ENCODE results near the gene PSME3IP1.

PSME3IP1 gene

DNA sequence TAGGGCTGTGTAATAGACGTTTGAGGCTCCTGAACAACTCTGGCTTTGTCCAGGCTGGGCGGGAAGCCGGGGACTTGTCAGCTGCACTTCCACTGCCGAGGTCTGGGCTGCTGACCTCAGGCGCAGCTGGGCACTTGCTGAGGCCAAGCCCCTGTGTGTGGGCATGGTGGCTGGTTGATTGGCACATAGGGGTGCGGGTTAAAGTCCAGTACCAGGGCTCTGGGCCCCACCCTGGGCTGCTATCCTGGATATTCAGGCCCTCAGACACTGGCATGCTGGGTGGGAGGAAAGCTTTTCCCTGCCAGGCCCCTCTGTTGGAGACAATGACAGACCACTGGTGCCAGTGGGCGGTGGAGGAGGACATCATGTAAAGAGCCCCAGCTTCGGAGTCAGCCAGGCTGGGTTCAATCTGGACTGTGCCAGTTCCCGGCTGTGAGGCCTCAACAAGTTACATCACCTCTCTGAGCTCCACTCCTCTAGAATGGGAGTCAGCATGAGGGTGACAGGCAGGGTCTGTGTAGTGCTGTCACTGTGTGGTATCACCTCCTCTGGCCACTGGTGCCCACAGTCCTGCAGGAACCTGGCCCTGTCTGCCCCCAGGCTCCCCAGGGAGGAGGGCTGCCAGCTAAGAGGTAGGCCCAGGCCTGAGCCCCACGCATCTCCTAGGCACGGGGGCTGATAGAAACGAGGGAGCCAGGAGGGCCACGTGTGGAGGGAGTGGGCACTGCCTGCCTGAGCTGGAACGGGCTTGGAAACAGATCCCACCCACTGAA is 42.5 kb downstream of the PSME3IP1 start:
- no peak for DNase-seq (ENCODE audit: low read depth)

- no peak for DNase-seq (ENCODE audit: low read depth)
Measured at GRCh38 chr16:57141822-57142631, 43.8 kb downstream of the PSME3IP1 start.

- DNase-seq (ENCODE audit: low read depth): no peak
Measured at GRCh38 chr16:57140931-57141668, 44.7 kb downstream of the PSME3IP1 start.

GRCh38 chr16:57138281-57138935 is 47.4 kb downstream of the PSME3IP1 start:
- no peak for DNase-seq (ENCODE audit: low read depth)

GRCh38 chr16:57137566-57138273 is 48.1 kb downstream of the PSME3IP1 start:
- no peak for DNase-seq (ENCODE audit: low read depth)

DNA sequence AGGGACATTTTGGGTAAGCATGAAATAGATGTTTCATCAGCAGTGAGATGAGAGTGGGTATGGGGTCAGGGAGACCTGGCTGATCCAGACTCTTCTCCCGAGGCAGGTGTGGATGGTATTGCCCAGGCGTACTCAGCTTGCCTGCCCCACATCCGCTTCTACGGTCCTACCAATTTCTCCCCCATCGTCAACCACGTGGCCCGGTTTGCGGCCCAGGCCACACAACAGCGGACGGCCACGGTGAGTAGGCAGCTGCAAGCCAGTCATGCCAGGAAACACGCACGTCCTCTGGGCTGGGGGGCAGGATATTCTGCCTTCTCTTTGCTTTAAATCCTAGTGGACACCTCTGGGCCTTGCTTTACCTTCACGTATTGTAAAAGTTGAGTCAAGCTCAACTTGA is 48.8 kb downstream of the PSME3IP1 start:
- DNase-seq (ENCODE audit: low read depth): no peak

DNA sequence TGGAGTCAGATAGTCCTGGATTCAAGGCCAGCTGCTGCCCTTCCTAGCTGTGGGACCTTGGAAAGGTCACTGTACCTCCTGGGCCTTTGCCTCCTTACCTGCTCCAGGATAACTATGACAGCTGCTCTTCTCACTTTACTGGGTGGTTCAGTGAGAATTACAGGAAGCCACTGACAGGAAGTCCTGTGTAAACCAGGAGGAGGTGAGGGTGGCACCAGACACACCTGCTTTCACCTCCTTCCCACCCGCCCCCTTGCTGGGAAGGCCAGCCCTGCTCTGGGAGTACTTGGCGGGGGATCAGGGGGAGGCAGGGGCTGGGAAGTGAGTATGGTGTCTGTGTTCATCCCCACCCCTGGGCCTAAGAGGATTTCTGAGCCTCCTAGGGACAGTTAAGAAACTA is 50.9 kb downstream of the PSME3IP1 start:
- DNase-seq (ENCODE audit: low read depth): no peak

- DNase-seq (ENCODE audit: low read depth): no peak
Measured at GRCh38 chr16:57133886-57134285, 52.0 kb downstream of the PSME3IP1 start.

GRCh38 chr16:57133031-57133430 is 52.8 kb downstream of the PSME3IP1 start:
- no peak for DNase-seq (ENCODE audit: low read depth)

- DNase-seq (ENCODE audit: low read depth): no peak
Measured at GRCh38 chr16:57132470-57132869, 53.4 kb downstream of the PSME3IP1 start.

- no peak for DNase-seq (ENCODE audit: low read depth)
Measured at GRCh38 chr16:57131351-57131970, 54.4 kb downstream of the PSME3IP1 start.

- DNase-seq (ENCODE audit: low read depth): no peak
Measured at GRCh38 chr16:57130950-57131321, 54.9 kb downstream of the PSME3IP1 start.

- no peak for DNase-seq (ENCODE audit: low read depth)
Measured at GRCh38 chr16:57128771-57129389, 57.0 kb downstream of the PSME3IP1 start.

GRCh38 chr16:57127836-57128235 is 58.0 kb downstream of the PSME3IP1 start:
- no peak for DNase-seq (ENCODE audit: low read depth)

DNA sequence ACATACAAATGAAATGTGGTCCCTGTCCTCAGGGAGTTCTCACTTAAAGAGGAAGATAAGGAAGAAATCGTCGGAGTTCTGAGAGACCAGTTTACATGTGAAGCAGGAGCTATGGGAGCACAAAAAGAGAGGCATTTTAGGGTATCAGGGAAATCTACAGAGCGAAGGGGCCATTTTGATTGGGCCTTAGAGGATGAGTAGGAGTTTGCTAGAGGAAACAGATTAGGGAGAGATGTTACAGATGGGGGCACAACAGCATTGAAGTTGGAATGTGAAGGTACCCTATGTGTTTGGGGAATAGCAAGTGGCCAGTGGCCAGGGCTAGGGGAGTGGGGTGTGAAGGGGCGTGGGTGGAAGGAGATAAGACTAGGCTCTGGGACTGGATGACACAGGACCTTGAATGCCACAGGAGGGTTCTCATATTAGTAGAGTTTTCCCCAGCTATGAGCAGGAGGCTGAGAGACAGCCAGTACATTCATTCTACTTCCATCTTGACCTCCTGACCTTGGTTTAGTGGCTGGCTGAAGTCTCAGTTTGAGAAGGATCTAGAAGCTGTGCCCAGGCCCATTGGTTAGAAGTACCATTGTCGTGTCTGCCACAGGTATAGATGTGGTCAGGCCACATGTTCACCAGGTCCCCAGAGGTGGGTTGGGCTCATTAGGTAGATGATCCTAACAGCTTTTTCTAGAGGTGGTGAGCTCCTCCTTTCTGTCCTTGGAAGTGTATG is 58.6 kb downstream of the PSME3IP1 start:
- peak; percentile 23 for DNase-seq (ENCODE audit: low read depth)

DNA sequence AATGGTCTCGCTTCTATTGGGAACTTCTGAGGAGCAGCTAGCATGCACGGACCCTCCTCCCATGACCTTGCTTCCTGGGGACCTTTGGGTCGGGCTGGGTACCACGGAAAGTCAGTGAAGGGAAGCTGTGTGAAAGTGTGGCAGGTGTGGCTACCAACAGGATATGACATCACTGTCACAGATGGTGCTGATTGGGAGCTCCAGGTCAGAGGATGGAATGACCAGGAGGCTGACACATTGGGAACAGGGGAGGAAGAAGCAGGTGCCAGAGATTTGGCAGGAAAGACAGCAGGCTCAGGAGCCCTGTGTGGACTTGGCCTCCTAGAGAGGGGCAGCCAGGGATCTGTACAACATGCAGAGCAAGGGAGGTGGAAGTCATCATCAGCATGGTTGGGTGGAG is 59.4 kb downstream of the PSME3IP1 start:
- no peak for DNase-seq (ENCODE audit: low read depth)

DNA sequence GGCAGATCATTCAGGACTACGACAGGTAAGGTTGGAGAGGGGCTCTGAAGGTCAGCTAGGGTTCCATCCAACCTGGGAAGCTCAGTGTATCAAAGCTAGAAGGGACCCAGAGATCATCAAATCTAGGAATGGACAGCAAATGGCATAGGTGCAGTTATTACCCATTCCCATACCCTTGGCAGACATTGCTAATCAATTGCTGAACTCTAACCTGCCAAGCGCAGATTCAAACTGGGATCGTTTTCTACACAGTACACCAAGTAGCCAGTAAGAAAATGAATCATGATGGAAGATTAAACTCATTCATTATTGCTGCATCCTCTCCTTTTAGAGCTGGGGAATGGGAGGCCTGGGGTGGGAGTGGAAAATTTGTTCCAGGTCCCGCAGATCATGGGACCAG is 59.9 kb downstream of the PSME3IP1 start:
- DNase-seq (ENCODE audit: low read depth): no peak

DNA sequence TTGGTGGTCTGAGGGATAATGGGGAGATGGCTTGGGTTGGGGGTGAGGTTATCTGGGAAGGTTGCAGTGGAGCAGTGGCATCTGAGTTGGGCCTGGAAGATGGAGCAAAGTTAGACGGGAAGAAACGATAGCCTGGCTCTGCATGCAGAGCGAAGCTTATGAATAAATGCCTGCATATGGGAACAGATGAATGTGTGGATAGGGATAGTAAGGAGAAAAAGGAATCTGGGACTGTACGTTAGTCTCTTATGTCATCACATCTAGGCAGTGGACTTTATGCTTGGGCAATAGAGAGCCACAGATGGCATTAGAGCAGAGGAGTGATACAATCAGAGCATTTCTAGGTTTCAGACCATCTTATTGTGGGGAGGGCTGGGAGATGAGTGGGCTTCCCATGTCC is 60.5 kb downstream of the PSME3IP1 start:
- DNase-seq (ENCODE audit: low read depth): no peak

- no peak for DNase-seq (ENCODE audit: low read depth)
Measured at GRCh38 chr16:57123974-57124674, 61.7 kb downstream of the PSME3IP1 start.

All from amniotic epithelial cell (primary cell).